ENCODE data around the gene ANO10. TPM values are rescaled to one million over a fixed set of nuclear protein-coding genes. Genes with fewer than 3 reads are reported as not detected.

The ANO10 gene
- total and polyA plus RNA-seq, 4 donors = 19.9 to 33.2 (median 25.3) TPM

DNA sequence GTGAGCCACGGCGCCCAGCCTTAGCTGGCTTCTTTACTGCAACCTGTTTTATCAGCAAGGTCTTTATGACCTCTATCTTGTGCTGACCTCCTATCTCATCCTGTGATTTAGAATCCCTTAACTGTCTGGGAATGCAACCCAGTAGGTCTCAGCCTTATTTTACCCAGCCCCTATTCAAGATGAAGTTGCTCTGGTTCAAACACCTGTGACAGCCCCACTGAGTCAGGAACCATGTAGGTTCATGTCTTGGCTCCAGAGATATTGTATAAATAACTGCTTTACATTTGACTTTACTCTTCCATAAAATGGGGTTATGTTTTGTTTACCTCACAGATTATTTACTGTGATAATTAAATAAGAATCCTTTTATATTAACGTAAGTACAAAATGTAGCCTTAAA is 27.1 kb upstream of the ANO10 start:
- H3K36me3 ChIP-seq (ENCODE audit: control insufficient read depth in 4 of 4, insufficient read depth in 4 of 4, low read length in 4 of 4) = no peaks in the 10 kb centered on the region
- no peak overlapping the region for H3K27ac ChIP-seq (ENCODE audit: low read depth in 1 of 2, low read length in 1 of 2)
- no peak overlapping the region for H3K4me3 ChIP-seq
- H3K9me3 ChIP-seq (ENCODE audit: control insufficient read depth in 4 of 4, insufficient read depth in 3 of 4, low read length in 3 of 4) = no peaks in the 10 kb centered on the region
- TF ChIP-seq, protein P1, sequence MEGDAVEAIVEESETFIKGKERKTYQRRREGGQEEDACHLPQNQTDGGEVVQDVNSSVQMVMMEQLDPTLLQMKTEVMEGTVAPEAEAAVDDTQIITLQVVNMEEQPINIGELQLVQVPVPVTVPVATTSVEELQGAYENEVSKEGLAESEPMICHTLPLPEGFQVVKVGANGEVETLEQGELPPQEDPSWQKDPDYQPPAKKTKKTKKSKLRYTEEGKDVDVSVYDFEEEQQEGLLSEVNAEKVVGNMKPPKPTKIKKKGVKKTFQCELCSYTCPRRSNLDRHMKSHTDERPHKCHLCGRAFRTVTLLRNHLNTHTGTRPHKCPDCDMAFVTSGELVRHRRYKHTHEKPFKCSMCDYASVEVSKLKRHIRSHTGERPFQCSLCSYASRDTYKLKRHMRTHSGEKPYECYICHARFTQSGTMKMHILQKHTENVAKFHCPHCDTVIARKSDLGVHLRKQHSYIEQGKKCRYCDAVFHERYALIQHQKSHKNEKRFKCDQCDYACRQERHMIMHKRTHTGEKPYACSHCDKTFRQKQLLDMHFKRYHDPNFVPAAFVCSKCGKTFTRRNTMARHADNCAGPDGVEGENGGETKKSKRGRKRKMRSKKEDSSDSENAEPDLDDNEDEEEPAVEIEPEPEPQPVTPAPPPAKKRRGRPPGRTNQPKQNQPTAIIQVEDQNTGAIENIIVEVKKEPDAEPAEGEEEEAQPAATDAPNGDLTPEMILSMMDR (IDR thresholded peaks at IDR 0.05; ENCODE audit: control extremely low read depth, extremely low read depth) = no peak
- ATAC-seq (ENCODE audit: insufficient read depth, low FRiP score) (no peak), DNase-seq (no peak)
- peaks cover 0 to 2% (median 0%) of the 10 kb centered on the region in 5 donors for H3K4me1 ChIP-seq (ENCODE audit: control insufficient read depth in 5 of 5, insufficient read depth in 5 of 5, low read length in 5 of 5)
- no peaks in the 10 kb centered on the region for H3K27me3 ChIP-seq (ENCODE audit: control insufficient read depth in 3 of 3, insufficient read depth in 3 of 3, low read length in 2 of 3)
- H3K9ac ChIP-seq (ENCODE audit: insufficient read depth in 1 of 2, low read length in 2 of 2) = no peak overlapping the region
- WGBS, 2 donors = 97% methylated on average over 3 of the region's 3 CpGs

DNA sequence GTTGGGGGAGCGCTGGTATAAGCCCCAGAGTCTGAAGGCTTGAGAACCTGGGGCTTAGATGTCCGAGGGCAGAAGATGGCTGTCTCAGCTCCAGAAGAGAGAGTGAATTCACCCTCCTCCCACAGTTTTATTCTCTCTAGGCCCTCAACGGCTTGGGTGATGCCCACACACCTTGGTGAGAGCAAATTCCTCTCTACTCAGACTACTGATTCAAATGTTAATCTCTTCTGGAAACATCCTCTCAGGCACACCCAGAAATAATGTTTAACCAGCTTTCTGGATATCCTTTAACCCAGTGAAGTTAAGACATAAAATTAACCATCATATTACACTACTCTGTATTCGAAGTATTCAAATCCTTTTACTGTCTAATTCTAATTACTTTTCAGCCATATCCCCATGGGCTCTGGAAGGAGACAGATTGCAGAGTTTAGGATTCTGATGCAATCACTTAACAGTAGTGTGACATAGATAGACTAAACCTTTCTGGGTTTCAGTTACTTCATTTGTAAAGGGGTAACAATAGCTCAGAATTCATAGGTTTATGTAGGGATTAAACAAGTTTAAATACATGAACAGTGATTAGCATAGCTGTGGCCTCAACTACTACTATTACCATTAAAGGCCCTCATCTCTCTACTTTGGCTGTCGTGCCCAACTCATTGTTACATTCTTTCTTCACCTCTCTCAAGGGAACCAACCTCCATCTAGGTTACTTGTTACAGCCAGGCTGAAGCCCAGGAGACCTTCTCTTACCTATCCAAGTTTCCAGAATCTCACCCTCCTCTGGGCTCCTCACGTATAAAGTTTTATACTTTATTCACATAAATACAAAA is 25.7 kb upstream of the ANO10 start:
- DNase-seq (no peak), ATAC-seq (ENCODE audit: insufficient read depth, low FRiP score) (no peak)
- Histone ChIP-seq H3K27me3 (ENCODE audit: control insufficient read depth in 3 of 3, insufficient read depth in 3 of 3, low read length in 2 of 3) (no peaks in the 10 kb centered on the region), H3K9me3 (ENCODE audit: control insufficient read depth in 4 of 4, insufficient read depth in 3 of 4, low read length in 3 of 4) (no peaks in the 10 kb centered on the region), H3K27ac (ENCODE audit: low read depth in 1 of 2, low read length in 1 of 2) (no peak overlapping the region), H3K36me3 (ENCODE audit: control insufficient read depth in 4 of 4, insufficient read depth in 4 of 4, low read length in 4 of 4) (no peaks in the 10 kb centered on the region), H3K4me1 (ENCODE audit: control insufficient read depth in 5 of 5, insufficient read depth in 5 of 5, low read length in 5 of 5) (peaks cover 0 to 2% (median 0%) of the 10 kb centered on the region in 5 donors), H3K9ac (ENCODE audit: insufficient read depth in 1 of 2, low read length in 2 of 2) (no peak overlapping the region), H3K4me3 (no peak overlapping the region)
- TF ChIP-seq, protein P1 (IDR thresholded peaks at IDR 0.05; ENCODE audit: control extremely low read depth, extremely low read depth) = no peak
- 79 to 86% methylated on average over 6 of the region's 6 CpGs for WGBS, 2 donors

DNA sequence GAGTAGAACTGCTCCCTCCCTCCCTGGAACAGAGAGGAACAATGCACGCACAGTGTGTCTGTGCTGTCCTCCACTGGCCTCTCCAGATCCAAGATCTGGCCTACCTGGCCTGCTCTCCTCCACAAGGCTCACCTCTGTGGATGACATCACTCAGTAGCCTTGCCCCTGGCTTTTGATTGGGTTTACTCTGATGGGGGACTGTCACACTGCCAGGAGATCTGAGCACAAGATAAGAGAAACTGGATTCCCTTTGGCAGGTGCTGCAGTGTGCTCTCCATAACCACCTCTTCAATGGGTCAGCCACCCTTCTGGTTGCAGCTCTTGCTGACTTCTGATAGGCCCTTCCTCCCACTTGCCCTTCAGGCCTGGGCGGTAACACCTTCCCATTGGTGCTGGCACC is 22.6 kb upstream of the ANO10 start:
- H3K9ac ChIP-seq (ENCODE audit: insufficient read depth in 1 of 2, low read length in 2 of 2) = no peak overlapping the region
- ATAC-seq (ENCODE audit: insufficient read depth, low FRiP score) (no peak), DNase-seq (no peak)
- H3K9me3 ChIP-seq (ENCODE audit: control insufficient read depth in 4 of 4, insufficient read depth in 3 of 4, low read length in 3 of 4) = no peaks in the 10 kb centered on the region
- no peaks in the 10 kb centered on the region for H3K36me3 ChIP-seq (ENCODE audit: control insufficient read depth in 4 of 4, insufficient read depth in 4 of 4, low read length in 4 of 4)
- TF ChIP-seq, protein P1 (IDR thresholded peaks at IDR 0.05; ENCODE audit: control extremely low read depth, extremely low read depth) = no peak
- no peaks in the 10 kb centered on the region for H3K27me3 ChIP-seq (ENCODE audit: control insufficient read depth in 3 of 3, insufficient read depth in 3 of 3, low read length in 2 of 3)
- H3K27ac ChIP-seq (ENCODE audit: low read depth in 1 of 2, low read length in 1 of 2) = no peak overlapping the region
- peaks cover 0 to 1% (median 0%) of the 10 kb centered on the region in 5 donors for H3K4me1 ChIP-seq (ENCODE audit: control insufficient read depth in 5 of 5, insufficient read depth in 5 of 5, low read length in 5 of 5)
- WGBS, 2 donors = 94 to 100% methylated on average over 2 of the region's 2 CpGs
- no peak overlapping the region for H3K4me3 ChIP-seq
